Esophagus muscularis mucosa (tissue), 4 donors: ENCODE results near the gene LDLRAD3. TPM values are rescaled to one million over a fixed set of nuclear protein-coding genes. Genes with fewer than 3 reads are reported as not detected.

ENCODE experiments used
- DNase-seq: peaks from one replicate; pipeline ENCODE4 v3.0.0-alpha.2; 2017; ENCODE audit errors: extremely low spot score
- H3K27ac ChIP-seq, 4 donors: fragments of 200-600 bp; sonication (generic); replicated peaks in 1 of 4; 1 replicate in 3 of 4; 2 replicates in 1 of 4; pipeline ENCODE4 v1.5.1; 2016 to 2019; ENCODE audit warnings: mild to moderate bottlenecking in 1 of 4
- H3K27me3 ChIP-seq, 4 donors: fragments of 200-600 bp; sonication (generic); one replicate each; pipeline versions ENCODE4 v1.5.1 to v1.6.0; 2016 to 2019
- H3K36me3 ChIP-seq, 4 donors: fragments of 200-600 bp; sonication (generic); one replicate each; pipeline ENCODE4 v1.5.1; 2016 to 2019
- H3K4me1 ChIP-seq, 4 donors: fragments of 200-600 bp; sonication (generic); one replicate each; pipeline ENCODE4 v1.5.1; 2016 to 2019
- H3K4me3 ChIP-seq, 4 donors: fragments of 200-600 bp; sonication (generic); 1 replicate in 2 of 4; 2 replicates in 2 of 4; pipeline ENCODE4 v1.5.1; 2016 to 2019; ENCODE audit warnings: mild to moderate bottlenecking in 4 of 4, moderate library complexity in 1 of 4
- H3K9me3 ChIP-seq, 4 donors: fragments of 200-600 bp; sonication (generic); 1 replicate in 3 of 4; 2 replicates in 1 of 4; pipeline ENCODE4 v1.5.1; 2016 to 2019
- CTCF ChIP-seq, 3 experiments: fragments of 200-600 bp in 2 of 3; fragments of 450-650 bp in 1 of 3; sonication (generic) in 2 of 3; IDR thresholded peaks; one replicate each; pipeline ENCODE4 v1.5.1; 2017 to 2019; ENCODE audit warnings: antibody characterized with exemption in 3 of 3, mild to moderate bottlenecking in 2 of 3, moderate library complexity in 1 of 3
- EP300 ChIP-seq: sonication (generic); formaldehyde crosslinking; IDR thresholded peaks from one replicate; pipeline ENCODE4 v1.6.1; 2017; ENCODE audit warnings: antibody characterized with exemption
- POLR2A ChIP-seq: fragments of 450-650 bp; IDR thresholded peaks from one replicate; pipeline ENCODE4 v1.6.1; 2017; ENCODE audit warnings: antibody characterized with exemption, moderate library complexity, mild to moderate bottlenecking, low read depth
- POLR2AphosphoS5 ChIP-seq, 2 donors: sonication (generic); formaldehyde crosslinking; IDR thresholded peaks; one replicate each; pipeline ENCODE4 v1.6.1; 2017; ENCODE audit warnings: antibody characterized with exemption in 2 of 2
- WGBS: methylation state at CpG from one replicate; pipeline ENCODE4 v1.1.5; 2018; 5-methylcytosine and 5-hydroxymethylcytosine counted together
- intact Hi-C: fragments of 100-400 bp; cut with DNase I; formaldehyde crosslinking; loops from one replicate; pipeline ENCODE4 v1.15.1; 2023
- total RNA-seq, 4 donors: library from RNA; depleted of rRNA; stranded (reverse); fragments of >200 nt; gene quantifications; one replicate each; pipeline versions ENCODE4 v1.1.0 to v1.2.1, GENCODE V29; 2016

Gene LDLRAD3
- total RNA-seq, 4 donors from 2014 or later: 6.8 to 8.7 (median 8.2) TPM

- Histone ChIP-seq H3K36me3 (no peaks in the 10 kb centered on the region), H3K27me3 (no peaks in the 10 kb centered on the region), H3K27ac (no peak overlapping the region), H3K9me3 (no peaks in the 10 kb centered on the region), H3K4me1 (peaks cover 0 to 7% (median 3%) of the 10 kb centered on the region in 4 donors), H3K4me3 (no peak overlapping the region)
- no peak for DNase-seq
- WGBS: 96% methylated on average over 8 of the region's 8 CpGs
- intact Hi-C loops: loop anchor here (2.0 kb wide), 1 partner anchor 514 kb away; no protein-coding TSS in a partner anchor
- no peak for TF ChIP-seq POLR2A
- no peak for TF ChIP-seq EP300
- no peak for TF ChIP-seq POLR2AphosphoS5 (IDR thresholded peaks at IDR 0.05)
- TF ChIP-seq CTCF (IDR thresholded peaks at IDR 0.05): no peak
Observed at GRCh38 chr11:36130401-36130800, 186.5 kb downstream of the LDLRAD3 start.

GRCh38 chr11:36131721-36132397 lies 188.0 kb downstream of the LDLRAD3 start:
- no peak for TF ChIP-seq POLR2A
- TF ChIP-seq CTCF (IDR thresholded peaks at IDR 0.05): peak; percentile 46 to 72 (median 58)
- Histone ChIP-seq H3K27me3 (no peaks in the 10 kb centered on the region), H3K36me3 (no peaks in the 10 kb centered on the region), H3K27ac (no peak overlapping the region), H3K9me3 (no peaks in the 10 kb centered on the region), H3K4me3 (no peak overlapping the region), H3K4me1 (peaks cover 0 to 7% (median 3%) of the 10 kb centered on the region in 4 donors)
- no peak for DNase-seq
- WGBS: 40% methylated on average over 8 of the region's 8 CpGs
- intact Hi-C loops: loop anchor here (2.0 kb wide), 2 partner anchors 309 to 515 kb away; no protein-coding TSS in a partner anchor

GRCh38 chr11:36132940-36133339 lies 189.1 kb downstream of the LDLRAD3 start:
- no peak overlapping the region for H3K27ac ChIP-seq
- 81% methylated on average over 1 of the region's 1 CpG for WGBS
- H3K27me3 ChIP-seq: no peaks in the 10 kb centered on the region
- intact Hi-C loops: loop anchor here (2.0 kb wide), 1 partner anchor 310 kb away; no protein-coding TSS in a partner anchor
- no peak for DNase-seq
- peaks cover 0 to 7% (median 3%) of the 10 kb centered on the region in 4 donors for H3K4me1 ChIP-seq
- H3K9me3 ChIP-seq: no peaks in the 10 kb centered on the region
- TF ChIP-seq CTCF (IDR thresholded peaks at IDR 0.05) (no peak), POLR2AphosphoS5 (IDR thresholded peaks at IDR 0.05) (no peak), EP300 (no peak), POLR2A (no peak)
- no peak overlapping the region for H3K4me3 ChIP-seq
- H3K36me3 ChIP-seq: no peaks in the 10 kb centered on the region

- Histone ChIP-seq H3K4me1 (peaks cover 0 to 7% (median 3%) of the 10 kb centered on the region in 4 donors), H3K9me3 (no peaks in the 10 kb centered on the region), H3K27me3 (no peaks in the 10 kb centered on the region), H3K4me3 (no peak overlapping the region), H3K27ac (no peak overlapping the region), H3K36me3 (no peaks in the 10 kb centered on the region)
- DNase-seq: no peak
- TF ChIP-seq POLR2AphosphoS5 (IDR thresholded peaks at IDR 0.05) (no peak), EP300 (no peak), POLR2A (no peak), CTCF (IDR thresholded peaks at IDR 0.05) (no peak)
- intact Hi-C loops: no loop called here
- 34% methylated on average over 2 of the region's 2 CpGs for WGBS
Observed at GRCh38 chr11:36135076-36135475, 191.2 kb downstream of the LDLRAD3 start.

- WGBS: 92% methylated on average over 3 of the region's 3 CpGs
- intact Hi-C loops: no loop called here
- Histone ChIP-seq H3K4me3 (no peak overlapping the region), H3K4me1 (no peaks in the 10 kb centered on the region), H3K27me3 (no peaks in the 10 kb centered on the region), H3K9me3 (no peaks in the 10 kb centered on the region), H3K27ac (no peak overlapping the region), H3K36me3 (no peaks in the 10 kb centered on the region)
- DNase-seq: no peak
- no peak for TF ChIP-seq POLR2A
- TF ChIP-seq CTCF (IDR thresholded peaks at IDR 0.05): no peak
- no peak for TF ChIP-seq EP300
- TF ChIP-seq POLR2AphosphoS5 (IDR thresholded peaks at IDR 0.05): no peak
Observed at GRCh38 chr11:36139767-36140166, 195.9 kb downstream of the LDLRAD3 start.
